Measurements from ENCODE around the gene AMER2.

AMER2 gene, protein sequence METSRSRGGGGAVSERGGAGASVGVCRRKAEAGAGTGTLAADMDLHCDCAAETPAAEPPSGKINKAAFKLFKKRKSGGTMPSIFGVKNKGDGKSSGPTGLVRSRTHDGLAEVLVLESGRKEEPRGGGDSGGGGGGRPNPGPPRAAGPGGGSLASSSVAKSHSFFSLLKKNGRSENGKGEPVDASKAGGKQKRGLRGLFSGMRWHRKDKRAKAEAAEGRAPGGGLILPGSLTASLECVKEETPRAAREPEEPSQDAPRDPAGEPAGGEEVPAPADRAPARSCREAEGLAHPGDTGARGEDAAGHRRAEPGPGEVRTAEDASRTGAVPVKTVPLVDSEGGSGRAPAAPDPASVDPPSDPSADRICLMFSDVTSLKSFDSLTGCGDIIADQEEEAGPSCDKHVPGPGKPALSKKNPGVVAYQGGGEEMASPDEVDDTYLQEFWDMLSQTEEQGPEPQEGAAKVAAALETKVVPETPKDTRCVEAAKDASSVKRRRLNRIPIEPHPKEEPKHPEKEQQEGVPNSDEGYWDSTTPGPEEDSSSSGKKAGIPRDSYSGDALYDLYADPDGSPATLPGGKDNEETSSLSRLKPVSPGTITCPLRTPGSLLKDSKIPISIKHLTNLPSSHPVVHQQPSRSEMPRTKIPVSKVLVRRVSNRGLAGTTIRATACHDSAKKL

DNA sequence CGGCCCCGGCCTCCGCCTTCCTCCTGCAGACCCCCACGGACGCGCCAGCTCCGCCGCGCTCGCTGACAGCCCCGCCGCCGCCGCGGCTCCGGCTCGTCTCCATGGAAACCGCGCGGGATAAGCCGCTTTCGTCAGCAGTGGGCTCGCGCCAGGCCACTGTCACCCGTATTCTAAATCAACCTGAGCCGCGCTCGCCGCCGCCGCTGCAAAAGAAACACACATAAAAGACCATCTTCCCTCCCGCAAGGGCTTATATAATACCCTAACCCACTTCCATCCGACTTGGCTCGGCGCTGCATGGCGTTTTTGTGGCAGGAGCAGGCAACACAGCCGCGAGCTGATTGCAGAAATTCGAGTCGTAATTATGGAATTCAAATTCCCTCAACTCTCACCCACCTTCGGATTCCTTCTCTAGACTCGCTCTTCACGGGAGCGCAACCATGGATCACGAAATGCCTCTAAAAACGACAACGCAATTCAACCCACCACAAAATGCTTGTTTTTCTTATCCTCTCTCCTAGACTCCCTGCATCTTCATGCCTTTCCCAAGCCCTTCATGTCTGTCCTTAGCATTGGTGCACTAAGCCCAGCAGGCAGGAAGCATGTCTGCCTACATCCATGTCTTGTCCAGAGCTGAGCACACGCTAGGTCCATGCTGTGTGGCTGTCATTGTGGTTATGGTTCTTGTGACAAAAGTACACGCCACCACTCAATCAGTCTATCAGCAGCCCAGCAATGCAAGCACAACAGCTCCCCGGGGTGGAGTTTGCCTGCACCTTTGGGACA lies at the start of gene AMER2:
AMER2 (minus strand) TSS at position 772 of the 786 bp plus-strand sequence; CDS start at position 103, 669 bp downstream.
- DNase-seq, result no peak

DNA sequence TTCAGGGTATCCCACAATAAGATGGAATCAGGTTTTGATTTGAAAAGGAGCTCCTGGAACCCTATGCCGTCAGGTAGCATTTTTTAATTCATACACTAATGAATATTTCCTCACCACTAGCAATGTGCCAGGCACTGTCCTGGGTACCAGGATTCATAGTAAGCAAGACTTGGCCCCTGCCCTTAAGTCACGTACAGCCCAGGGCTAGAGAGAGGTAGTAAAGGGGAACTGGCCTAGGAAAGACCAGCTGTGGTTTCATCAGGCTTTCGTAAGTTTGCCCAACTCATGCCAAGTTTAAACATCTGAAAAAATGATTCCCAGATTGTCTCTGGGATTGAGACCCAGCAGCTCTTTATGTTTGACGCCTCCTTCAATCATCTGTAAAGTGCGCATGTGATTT lies 45.9 kb upstream of the AMER2 start:
- DNase-seq, result no peak

DNA sequence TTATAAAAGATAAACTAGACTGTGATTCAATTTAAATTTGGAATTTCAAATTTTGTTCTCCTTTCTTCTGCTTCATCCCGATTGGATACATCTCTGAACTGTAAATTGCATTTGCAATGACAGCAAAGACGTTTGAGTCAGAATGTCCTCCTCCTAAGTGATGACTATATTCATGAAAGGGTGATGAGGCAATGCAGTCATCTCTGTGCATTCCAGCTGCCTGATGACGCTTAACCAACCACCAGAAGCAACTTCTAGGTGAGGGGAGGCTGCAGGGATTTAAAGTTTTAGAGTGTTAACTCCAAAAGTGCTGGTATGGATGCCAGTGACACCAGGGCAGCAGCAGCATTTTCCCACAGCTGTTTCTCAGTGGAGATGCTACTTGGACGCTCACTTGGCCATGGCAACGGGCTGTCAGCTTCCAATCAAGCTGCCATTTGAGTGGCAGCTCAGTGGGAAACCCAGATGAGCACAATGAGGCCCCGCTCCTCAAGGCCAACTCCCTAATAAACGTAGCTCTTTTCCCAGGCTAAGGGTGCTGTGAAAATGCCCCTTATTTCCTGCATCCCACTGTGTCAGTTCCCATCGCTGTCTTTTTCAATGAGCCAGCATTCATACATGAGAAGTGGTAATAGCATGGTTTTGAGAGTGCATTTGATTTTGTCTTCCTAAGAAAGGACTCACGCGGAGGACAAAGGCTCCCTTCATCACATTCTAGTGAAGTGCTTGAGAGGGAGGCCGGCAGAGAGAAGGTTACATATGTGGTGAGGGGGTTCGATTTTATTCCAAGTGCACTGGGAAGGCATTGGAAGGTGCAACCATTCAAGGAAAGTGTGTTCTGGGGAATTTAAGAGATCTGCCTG lies 45.2 kb upstream of the AMER2 start:
- no peak for DNase-seq

DNA sequence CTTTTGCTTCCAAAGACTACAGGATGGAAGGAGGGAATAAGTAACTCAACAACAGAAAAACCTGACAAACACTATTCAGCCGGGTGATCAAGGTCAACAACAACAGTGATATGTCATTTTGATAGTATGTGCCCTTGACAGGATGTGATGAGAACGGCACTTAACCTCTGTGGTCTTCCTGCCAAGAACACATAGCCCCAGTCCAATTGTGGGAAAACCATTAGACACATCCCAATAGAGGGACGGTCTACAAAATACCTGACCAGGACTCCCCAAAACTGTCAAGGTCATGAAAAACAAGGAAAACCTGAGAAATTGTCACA lies 43.1 kb upstream of the AMER2 start:
- DNase-seq, result no peak

DNA sequence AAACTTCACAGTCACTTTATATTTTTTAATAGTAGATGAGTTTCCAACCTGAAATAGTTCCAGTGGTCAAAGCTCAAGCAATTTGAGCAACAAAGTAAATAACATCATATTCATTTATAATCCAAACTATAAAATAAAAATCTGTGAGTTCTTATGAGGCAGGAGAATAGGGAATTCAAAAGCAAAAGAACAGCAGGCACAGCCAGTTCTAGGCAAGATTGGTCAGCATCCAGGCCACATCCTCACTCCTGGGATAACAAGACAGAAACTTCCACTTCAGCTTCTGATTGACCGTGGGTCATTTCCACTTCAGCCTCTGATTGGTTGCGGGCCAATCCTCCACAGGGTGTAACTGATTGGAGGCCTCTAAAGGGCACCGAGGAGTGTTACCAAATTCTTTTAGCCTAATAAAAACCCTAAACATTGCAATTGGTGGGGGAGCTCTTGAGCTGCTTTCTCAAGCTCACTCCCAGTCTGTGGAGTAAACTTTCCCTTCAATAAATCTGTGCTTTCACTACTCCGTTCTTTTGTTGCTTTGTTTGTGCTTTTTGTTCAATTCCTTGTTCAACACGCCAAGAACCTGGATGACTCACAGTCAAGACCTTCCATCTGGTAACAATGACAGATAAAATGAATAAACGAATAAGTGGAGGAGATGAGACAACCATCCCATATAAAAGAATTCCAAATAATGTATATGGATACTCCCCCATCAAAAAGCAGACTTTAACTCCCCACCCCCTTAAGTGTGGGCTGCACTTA lies 42.6 kb upstream of the AMER2 start:
- no peak for DNase-seq

DNA sequence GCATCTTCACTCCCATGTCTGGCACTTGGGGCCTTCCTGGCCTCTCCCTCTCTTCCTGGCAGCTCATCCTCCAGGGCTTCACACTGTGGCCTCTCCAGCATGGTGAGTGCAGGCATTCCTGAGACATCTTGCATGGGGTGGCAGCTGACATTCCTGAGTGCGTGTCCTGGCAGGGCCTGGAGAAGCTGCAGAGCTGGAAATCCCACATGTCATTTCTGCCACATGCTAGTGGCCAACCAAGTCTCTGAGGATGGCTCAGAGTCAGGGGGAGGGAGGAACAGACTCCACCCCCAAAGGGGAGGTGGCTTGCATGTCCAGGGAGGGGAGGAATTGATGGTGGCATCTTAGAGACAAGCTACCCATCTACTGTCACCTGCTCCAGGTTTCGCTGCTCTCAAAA lies 41.6 kb upstream of the AMER2 start:
- no peak for DNase-seq

DNA sequence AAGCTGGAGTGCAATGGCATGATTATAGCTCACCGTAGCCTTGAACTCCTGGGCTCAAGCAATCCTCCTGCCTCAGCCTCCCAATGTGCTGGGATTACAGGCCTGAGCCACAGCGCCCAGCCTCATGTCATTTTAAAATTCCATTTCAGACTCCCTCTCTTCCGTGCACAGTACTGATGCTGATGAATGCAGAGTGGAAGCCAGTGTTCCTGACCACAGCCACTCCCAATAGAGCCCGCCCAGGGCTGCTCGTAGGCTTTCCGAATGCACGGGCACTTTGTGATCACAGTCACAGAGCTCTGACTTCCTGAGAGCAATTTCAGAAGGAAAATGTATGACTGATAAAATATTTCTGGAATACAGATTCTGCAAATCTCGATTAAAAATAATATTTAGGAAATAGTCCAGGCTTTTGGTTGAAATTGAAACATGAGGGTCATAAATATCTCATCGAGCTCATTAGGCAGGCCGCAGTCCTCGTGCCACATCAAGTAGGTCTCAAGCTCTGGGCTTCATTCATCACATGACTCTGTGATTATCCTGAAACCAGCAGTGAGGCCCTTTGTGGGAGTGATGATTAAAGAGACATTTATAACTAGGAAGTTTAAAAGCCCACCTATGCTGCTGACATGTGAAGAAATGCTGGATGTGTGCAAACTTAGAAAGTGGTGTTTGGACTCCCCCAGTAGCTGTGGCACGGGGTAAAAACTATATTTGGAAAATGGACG lies 38.9 kb upstream of the AMER2 start:
- no peak for DNase-seq

DNA sequence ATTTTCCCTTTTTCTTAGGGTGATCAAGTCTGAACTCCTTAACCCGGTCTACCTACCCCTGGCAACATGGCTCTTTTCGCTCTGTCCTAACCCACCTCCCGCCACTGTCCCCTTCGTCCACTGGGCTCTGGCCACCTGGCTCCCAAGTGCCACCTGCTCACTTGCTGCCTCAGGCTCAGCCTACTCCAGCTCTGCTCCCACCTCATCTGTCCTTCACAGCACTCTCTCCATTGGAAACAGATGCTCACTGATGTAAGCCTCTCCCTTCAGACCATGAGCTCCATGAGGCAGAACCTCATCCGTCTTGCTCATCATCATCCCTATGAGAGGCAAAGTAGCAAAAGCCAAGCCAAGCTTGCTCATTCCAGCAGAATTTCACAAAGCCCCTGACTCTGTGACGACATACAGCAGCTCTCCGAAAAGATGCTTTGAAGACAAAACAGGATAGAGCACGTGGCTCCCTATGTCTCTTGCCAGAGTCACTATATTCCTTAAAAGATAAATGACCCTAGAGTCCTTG lies 35.3 kb upstream of the AMER2 start:
- no peak for DNase-seq

DNA sequence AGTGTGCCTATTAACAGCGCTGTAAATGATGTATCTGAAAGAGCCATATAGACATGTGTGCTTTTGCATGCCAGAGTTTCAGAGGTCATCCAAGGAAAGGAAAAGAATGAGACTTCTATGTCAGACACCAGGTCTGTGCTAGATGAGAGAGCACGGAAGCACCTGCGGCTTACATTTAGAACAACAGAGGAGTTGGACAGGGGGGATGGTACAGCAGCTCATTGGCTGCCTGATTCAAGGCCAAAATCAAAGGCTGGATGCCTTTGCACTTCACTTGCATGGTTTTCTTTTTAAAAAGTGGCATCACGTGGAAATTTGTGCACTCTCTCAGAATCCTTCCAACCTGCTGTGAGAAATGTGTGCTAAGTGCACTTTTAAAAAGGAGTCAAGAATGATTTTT lies 32.8 kb upstream of the AMER2 start:
- DNase-seq, result no peak

DNA sequence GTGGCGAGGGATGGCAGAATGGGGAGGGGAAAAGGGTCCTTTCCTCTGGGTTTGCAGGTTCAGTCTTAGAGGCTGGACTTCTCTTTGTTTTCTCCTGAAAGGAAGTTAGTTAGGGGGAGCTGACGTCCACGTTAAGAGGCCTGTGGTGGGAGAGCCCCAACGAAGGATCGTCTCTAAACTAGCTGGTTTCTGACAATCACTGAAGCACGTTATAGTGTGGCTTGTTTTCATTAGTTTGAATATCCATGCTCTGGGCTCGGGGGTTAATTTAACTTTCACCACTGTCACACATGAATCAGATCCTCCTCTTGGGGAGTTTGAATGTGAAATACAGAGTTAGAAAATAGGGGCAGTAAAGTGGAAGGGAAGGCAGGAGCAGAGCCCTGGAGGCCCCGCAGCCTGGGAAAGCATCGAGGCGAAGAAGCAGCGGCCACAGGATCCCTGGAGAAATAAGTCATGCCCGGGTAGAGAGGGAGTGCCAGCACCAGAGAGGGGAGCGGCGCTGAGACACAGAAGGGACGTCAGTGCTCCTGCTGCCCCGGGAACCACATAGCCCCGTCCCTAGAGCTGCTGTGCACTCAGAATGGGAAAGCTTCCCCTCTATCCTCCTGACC lies 31.1 kb upstream of the AMER2 start:
- no peak for DNase-seq

DNA sequence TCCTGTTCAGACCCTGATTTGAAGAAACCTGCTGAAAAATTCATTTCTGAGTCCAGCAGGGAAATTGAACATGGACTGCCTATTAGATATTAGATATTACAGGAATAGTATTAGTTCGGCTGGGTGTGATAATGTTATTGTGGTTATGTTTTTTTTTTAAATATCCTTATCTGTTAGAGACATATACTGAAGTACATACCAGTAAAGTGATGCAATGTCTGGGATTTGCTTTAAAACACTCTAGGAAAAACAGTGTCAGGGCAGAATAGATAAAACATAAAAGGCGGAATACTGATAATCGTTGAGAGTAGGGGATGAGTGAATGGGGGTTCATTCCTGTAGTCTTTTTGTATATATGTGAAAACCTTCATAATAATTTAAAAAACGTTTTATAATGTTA lies 28.7 kb upstream of the AMER2 start:
- DNase-seq, result no peak

DNA sequence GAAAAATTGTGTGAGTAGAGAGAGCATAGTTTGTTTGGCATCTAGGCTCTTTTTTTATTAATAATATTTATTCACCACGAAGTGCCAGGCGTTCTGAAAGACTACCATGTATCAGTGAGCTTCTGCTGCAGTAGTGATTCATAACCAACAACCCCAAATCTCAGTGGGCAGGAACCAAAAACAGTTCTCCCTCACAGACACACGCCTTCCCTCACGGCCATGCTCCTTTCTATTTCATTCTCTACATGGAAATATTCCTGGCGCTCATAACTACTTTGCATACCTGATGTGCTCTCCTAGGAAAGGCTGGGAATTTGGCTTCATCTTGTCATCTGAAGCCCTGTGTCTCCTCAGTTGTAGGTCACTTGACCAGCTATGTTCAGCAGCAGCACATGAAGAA lies 26.6 kb upstream of the AMER2 start:
- DNase-seq, result no peak

DNA sequence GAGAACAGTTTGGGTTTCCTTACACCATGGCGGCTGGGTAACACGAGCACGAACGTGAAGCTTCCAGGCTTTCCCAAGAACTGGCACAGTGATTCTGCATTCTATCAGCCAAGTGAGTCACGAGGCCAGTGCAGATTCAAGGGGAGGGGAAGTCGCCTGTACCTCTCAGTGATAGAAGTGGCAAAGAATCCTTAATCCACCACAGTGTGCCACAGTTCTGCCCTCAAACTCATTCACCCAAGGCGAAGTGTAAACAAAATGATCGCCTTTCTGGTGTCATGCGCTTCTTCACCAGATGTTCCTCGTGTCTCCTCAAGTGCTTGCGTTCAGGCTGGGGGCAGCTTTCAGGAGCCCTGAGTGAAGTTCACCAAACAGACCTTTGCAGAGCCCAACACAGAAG lies 24.9 kb upstream of the AMER2 start:
- no peak for DNase-seq

DNA sequence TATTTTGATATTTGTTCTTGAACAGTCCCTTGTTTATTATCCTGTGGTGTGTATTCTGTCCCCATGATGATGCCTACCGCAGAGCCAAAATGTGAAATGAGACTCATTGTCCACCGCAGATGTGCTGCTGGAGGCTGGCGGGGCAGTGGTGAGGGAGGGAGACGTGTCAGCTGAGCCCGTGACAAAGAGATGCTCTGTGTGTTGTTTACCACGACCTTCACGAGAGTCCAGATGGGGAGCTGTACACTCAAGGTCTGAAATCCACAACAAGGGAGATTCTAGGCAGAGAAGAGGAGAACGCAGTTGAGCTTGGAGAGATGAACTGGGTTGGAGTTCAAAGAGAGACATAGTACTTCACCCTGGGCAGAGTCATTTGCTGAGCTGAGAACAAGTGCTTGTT lies 20.8 kb upstream of the AMER2 start:
- no peak for DNase-seq

DNA sequence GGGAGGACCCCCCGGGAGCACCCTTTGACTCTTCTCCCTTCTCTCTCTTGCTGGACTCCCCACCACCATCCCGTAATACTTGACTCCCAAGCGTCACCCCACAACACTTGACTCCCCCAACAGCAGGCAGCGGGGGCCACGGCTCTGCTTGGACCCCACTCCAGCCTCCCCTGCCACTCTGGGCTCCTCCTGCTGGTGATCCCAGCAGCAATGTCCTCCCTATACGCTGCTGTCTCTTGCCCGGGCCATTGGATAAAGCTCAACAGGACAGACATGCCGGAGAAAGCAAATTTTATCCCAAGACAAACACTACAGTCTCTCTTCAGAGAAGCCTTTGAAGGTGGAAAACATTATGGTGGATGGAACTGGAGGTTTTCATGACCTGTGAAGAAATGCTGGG lies 20.4 kb upstream of the AMER2 start:
- DNase-seq, result no peak

DNA sequence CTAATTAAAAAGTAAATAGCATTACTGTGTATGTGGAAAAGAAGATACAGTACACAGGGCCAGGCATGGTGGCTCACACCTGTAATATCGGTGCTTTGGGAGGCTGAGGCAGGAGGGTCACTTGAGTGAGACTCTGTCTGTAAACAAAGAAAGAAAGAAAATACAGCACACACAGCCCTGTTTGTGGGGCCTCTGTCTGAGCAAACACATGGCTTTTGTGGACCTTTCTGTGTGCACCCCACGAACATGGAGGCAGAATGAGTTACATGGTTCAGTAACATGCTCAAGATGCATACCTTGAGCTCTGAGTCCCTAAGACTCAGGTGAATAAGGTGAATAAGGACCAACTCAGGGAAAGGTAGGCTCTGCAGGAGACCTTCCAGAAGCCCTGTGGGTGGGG lies 20.0 kb upstream of the AMER2 start:
- no peak for DNase-seq

DNA sequence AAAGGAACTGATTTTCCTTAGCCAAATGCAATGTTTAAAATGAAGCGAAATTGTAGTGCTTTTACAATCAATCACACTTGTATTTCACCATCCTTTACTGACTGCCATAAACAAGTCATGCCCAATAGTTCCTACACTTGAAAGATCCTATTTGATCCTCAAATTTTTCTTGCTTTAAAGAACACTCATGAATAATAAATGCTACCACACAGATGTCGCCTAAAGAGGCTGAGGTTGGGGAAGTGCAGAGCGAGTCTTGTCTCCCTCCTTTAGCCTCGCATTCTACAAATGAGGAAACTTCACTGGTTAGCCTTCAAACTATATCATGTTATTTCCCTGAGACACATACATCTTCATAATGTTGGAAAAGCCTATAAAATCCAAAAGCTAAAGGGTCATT lies 18.7 kb upstream of the AMER2 start:
- DNase-seq, result no peak

DNA sequence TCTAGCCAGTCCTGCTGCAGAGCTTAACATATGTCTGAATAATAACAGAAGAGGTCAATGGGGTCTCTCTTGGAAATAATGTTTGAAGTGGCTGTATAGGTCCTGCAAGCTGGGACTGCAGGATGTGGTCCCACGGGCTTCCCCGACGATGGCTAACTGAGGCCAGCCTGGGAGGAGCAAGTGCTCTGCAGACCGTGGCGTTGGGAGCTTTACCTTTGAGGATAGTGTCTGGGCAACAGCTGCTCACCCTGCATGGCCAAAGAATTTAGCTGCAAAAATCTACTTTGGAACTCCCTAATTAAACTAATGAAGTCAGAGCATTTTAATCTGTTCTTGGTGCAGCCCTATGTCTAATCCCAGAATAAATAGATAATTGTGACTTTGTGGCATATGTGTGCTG lies 18.2 kb upstream of the AMER2 start:
- no peak for DNase-seq

DNA sequence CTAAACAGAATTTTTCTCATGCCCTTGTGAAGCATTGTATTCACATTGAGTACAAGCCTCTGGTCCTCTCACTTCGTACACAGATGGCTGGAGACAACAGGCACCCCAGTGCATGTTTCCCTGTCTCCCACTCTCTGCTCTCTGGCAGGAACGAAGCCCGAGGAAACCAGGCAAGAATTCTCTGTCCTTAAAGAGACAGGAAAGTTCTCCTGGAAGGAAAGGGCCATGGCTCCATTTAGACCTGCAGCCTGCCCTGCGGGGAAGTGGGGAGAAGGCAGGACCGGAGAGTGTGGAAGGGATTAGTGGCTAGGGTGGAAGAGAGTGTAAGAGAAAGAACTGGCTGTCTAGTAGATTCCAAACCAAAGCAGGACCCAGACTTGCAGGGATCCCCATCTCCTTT lies 15.5 kb upstream of the AMER2 start:
- DNase-seq, result no peak

DNA sequence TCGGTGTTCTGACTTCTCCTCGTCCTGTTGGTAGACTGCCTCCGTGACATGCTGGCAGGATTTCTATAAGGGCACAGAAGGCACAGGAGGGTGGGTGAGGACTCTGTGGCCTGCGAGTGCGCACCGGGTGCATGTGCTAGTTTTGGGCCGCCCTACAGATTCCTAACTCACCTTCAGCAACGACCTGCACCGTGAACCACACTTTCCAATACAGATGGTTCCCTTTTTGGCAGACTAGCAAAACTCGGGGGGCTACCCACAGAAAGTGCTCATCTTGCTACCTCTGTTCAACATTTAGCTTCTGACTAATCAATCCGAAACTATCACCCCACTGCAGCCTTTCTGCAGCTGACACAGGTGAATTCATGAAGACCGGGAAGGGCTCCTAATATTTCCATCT lies 14.1 kb upstream of the AMER2 start:
- no peak for DNase-seq

DNA sequence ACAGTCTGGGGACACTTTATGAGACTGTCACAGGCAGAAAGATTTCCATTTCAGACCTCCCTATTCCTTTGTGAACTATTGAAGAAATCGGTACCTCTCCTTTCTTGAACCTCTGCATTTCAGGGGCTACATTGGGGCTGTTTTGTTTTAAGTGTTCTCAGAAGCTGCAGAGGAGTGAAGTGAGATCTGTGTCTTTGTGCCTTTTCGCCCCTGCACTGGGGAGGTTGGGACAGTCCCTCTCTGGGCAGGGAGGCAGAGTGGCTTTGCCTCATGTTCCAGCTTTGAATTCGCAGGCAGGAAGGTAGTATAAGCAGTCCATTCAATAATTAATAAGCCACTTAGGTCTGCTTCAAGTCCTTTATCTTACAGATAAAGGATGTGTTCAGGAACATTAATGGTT lies 9.5 kb upstream of the AMER2 start:
- DNase-seq, result no peak
